Mesendoderm (in vitro differentiated cells): ENCODE results near the gene MICU1.

Experiments used
- DNase-seq: peaks from one replicate; pipeline ENCODE4 v3.0.0; 2013
- H2AK5ac ChIP-seq: 2 replicates; pipeline ENCODE4 v1.6.1; 2013; ENCODE audit warnings: low read length, inconsistent platforms
- H2BK120ac ChIP-seq: 2 replicates; pipeline ENCODE4 v1.6.1; 2013; ENCODE audit warnings: low read depth, mild to moderate bottlenecking, low read length, moderate library complexity, mixed read lengths
- H2BK15ac ChIP-seq: replicated peaks from 2 replicates; pipeline ENCODE4 v1.6.1; 2013; ENCODE audit warnings: low read depth, mild to moderate bottlenecking, moderate library complexity
- H2BK5ac ChIP-seq: 2 replicates; pipeline ENCODE4 v1.6.1; 2013; ENCODE audit warnings: low read length, inconsistent platforms
- H3K18ac ChIP-seq: 2 replicates; pipeline ENCODE4 v1.6.1; 2013; ENCODE audit warnings: mild to moderate bottlenecking, low read length, mixed read lengths
- H3K23ac ChIP-seq: one replicate; pipeline ENCODE4 v1.6.1; 2013; ENCODE audit warnings: low read length
- H3K27ac ChIP-seq: 2 replicates; pipeline ENCODE4 v1.5.1; 2013; ENCODE audit warnings: low read depth, mild to moderate bottlenecking, inconsistent platforms, low read length, moderate library complexity
- H3K27me3 ChIP-seq: 2 replicates; pipeline ENCODE4 v1.6.1; 2013; ENCODE audit warnings: low read length, control low read depth, mild to moderate bottlenecking, inconsistent platforms; ENCODE audit not compliant: insufficient read depth, poor library complexity
- H3K36me3 ChIP-seq: 2 replicates; pipeline ENCODE4 v1.6.1; 2013; ENCODE audit warnings: low read length, inconsistent platforms; ENCODE audit not compliant: control insufficient read depth, insufficient read depth
- H3K4ac ChIP-seq: one replicate; pipeline ENCODE4 v1.6.1; 2013; ENCODE audit warnings: low read depth, mild to moderate bottlenecking, low read length, moderate library complexity
- H3K4me1 ChIP-seq: 2 replicates; pipeline ENCODE4 v1.6.1; 2013; ENCODE audit warnings: low read depth, low read length, inconsistent platforms; ENCODE audit not compliant: control insufficient read depth
- H3K4me2 ChIP-seq: 2 replicates; pipeline ENCODE4 v1.6.1; 2013; ENCODE audit warnings: low read length
- H3K4me3 ChIP-seq: 2 replicates; pipeline ENCODE4 v1.5.1; 2013; ENCODE audit warnings: mild to moderate bottlenecking, low read length
- H3K56ac ChIP-seq: one replicate; pipeline ENCODE4 v1.6.1; 2013; ENCODE audit warnings: low read length
- H3K79me1 ChIP-seq: 2 replicates; pipeline ENCODE4 v1.6.1; 2013; ENCODE audit warnings: low read length, inconsistent platforms
- H3K79me2 ChIP-seq: 2 replicates; pipeline ENCODE4 v1.6.1; 2013; ENCODE audit warnings: mild to moderate bottlenecking, low read length; ENCODE audit not compliant: control insufficient read depth, insufficient read depth
- H3K9ac ChIP-seq: 2 replicates; pipeline ENCODE4 v1.6.1; 2013; ENCODE audit warnings: low read length, inconsistent platforms
- H4K5ac ChIP-seq: one replicate; pipeline ENCODE4 v1.6.1; 2013; ENCODE audit warnings: low read length
- H4K8ac ChIP-seq: one replicate; pipeline ENCODE4 v1.6.1; 2013; ENCODE audit warnings: low read depth, mild to moderate bottlenecking, control low read depth, low read length, moderate library complexity
- WGBS: extraction: QIAGEN DNeasy Blood & Tissue Kit; methylation state at CpG from one replicate; pipeline ENCODE4 v1.1.7; 2013; ENCODE audit warnings: low lambda C conversion rate, missing lambda C conversion rate; ENCODE audit not compliant: insufficient coverage; ENCODE audit errors: extremely low coverage; 5-methylcytosine and 5-hydroxymethylcytosine counted together

MICU1 gene

DNA sequence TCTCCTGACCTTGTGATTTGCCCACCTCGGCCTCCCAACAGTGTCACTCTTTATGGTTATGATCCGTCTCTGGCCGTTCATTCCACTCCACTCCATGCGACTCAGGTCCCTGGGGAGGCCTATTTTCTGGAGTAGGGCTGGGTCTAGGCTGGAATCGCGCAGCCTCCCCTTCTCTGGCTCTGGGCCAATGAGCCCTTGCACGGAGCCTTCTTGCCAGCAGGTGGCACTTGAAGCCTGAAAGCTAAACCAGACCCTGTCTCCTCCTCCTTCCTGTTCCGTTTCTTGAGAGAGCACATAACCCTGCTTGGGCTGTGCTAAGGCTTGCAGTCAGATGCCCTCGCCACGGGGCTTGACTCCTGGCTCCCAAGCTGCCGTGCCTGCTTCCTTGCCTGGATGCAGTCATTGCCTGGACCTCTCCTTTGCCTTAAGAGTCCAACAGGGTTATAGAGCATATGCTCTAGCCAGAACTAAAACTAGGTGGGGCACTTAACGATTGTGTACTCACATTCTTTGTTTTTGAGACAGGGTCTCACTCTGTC, 261.6 kb downstream of the MICU1 start:
- no peak overlapping the region for H3K4me2 ChIP-seq
- DNase-seq, result peak; percentile 97
- H2BK5ac ChIP-seq, result peak overlapping the region; percentile 89
- no peaks in the 10 kb centered on the region for H3K36me3 ChIP-seq
- H2AK5ac ChIP-seq, result no peak overlapping the region
- peaks cover 3% of the 10 kb centered on the region for H3K4me1 ChIP-seq
- H3K27me3 ChIP-seq, result no peaks in the 10 kb centered on the region
- H3K18ac ChIP-seq, result peak overlapping the region; percentile 85
- H4K8ac ChIP-seq, result peak overlapping the region; percentile 67
- peak overlapping the region; percentile 59 for H3K9ac ChIP-seq
- no peak overlapping the region for H3K4me3 ChIP-seq
- H2BK15ac ChIP-seq, result no peak overlapping the region
- H3K79me2 ChIP-seq, result no peaks in the 10 kb centered on the region
- peak overlapping the region; percentile 65 for H3K27ac ChIP-seq
- WGBS, result no CpG with 5 or more reads among the region's 12 CpGs
- peak overlapping the region; percentile 90 for H3K56ac ChIP-seq
- no peaks in the 10 kb centered on the region for H3K79me1 ChIP-seq
- no peak overlapping the region for H3K23ac ChIP-seq
- H4K5ac ChIP-seq, result no peak overlapping the region
- peak overlapping the region; percentile 66 for H3K4ac ChIP-seq
- H2BK120ac ChIP-seq, result no peak overlapping the region

DNA sequence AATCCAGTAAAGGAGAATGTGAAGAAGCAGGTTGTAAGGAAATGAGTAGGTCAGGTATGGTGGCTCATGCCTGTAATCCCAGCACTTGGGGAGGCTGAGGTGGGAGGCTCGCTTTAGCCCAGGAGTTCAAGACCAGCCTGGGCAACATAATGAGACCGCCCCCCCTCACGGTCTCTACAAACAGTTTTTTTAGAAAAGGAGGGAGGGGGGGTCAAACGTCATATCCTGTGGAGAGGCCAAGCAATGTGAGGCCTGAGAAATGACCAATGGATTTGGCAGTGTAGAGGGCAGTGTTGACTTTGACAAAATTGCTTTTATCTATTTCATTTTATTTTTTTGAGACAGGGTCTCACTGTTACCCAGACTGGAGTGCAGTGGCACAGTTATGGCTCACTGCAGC, 268.9 kb downstream of the MICU1 start:
- Histone ChIP-seq H3K4me2 (no peak overlapping the region), H3K18ac (no peak overlapping the region), H3K27me3 (no peaks in the 10 kb centered on the region), H3K4me1 (peaks cover 4% of the 10 kb centered on the region), H2AK5ac (no peak overlapping the region), H3K4me3 (no peak overlapping the region), H4K8ac (no peak overlapping the region), H3K27ac (no peak overlapping the region), H3K9ac (no peak overlapping the region), H2BK120ac (no peak overlapping the region), H3K4ac (no peak overlapping the region), H3K56ac (no peak overlapping the region), H3K36me3 (no peaks in the 10 kb centered on the region), H4K5ac (no peak overlapping the region), H3K79me2 (peaks cover 15% of the 10 kb centered on the region), H3K79me1 (peaks cover 11% of the 10 kb centered on the region), H2BK5ac (no peak overlapping the region), H3K23ac (no peak overlapping the region), H2BK15ac (no peak overlapping the region)
- DNase-seq, result no peak
- WGBS, result no CpG with 5 or more reads among the region's 4 CpGs

DNA sequence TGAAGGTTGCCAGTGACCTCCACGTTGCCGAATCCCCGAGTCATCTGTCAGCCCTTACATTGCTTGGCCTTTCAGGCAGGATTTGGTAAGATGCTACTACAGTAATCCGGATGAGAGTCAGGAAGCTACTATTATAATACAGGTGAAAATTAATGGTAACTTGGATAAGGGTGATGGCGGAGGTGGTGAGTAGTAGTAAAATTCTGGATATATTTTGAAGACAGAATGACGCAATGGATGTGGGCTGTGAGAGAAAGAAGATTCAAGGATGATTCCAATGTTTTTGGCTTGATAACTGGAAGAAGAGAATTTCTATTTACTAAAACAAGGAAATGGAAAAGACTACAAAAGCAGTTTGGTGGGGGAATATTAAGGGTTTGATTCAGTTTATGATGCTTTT, 269.8 kb downstream of the MICU1 start:
- no peaks in the 10 kb centered on the region for H3K27me3 ChIP-seq
- no peak overlapping the region for H4K8ac ChIP-seq
- H3K79me2 ChIP-seq, result peaks cover 24% of the 10 kb centered on the region
- H3K79me1 ChIP-seq, result peaks cover 17% of the 10 kb centered on the region
- no peak overlapping the region for H3K9ac ChIP-seq
- no peak overlapping the region for H4K5ac ChIP-seq
- no peak overlapping the region for H3K4ac ChIP-seq
- H3K4me1 ChIP-seq, result peaks cover 4% of the 10 kb centered on the region
- H3K4me3 ChIP-seq, result no peak overlapping the region
- no peak overlapping the region for H2BK120ac ChIP-seq
- no peak overlapping the region for H2AK5ac ChIP-seq
- no peak overlapping the region for H3K18ac ChIP-seq
- DNase-seq, result no peak
- H2BK15ac ChIP-seq, result no peak overlapping the region
- H3K27ac ChIP-seq, result no peak overlapping the region
- H3K4me2 ChIP-seq, result no peak overlapping the region
- H3K36me3 ChIP-seq, result peaks cover 1% of the 10 kb centered on the region
- H3K23ac ChIP-seq, result no peak overlapping the region
- H3K56ac ChIP-seq, result no peak overlapping the region
- WGBS, result 100% methylated on average over 1 of the region's 6 CpGs
- H2BK5ac ChIP-seq, result no peak overlapping the region

- Histone ChIP-seq H2BK120ac (no peak overlapping the region), H3K9ac (peak overlapping the region; percentile 79), H2BK5ac (no peak overlapping the region), H4K5ac (peak overlapping the region; percentile 89), H3K36me3 (peaks cover 1% of the 10 kb centered on the region), H3K27ac (peak overlapping the region; percentile 38), H3K18ac (no peak overlapping the region), H3K4me2 (peak overlapping the region; percentile 66), H3K79me1 (peaks cover 20% of the 10 kb centered on the region), H3K56ac (peak overlapping the region; percentile 85), H3K4ac (no peak overlapping the region), H3K79me2 (peaks cover 30% of the 10 kb centered on the region), H2BK15ac (no peak overlapping the region), H3K27me3 (no peaks in the 10 kb centered on the region), H2AK5ac (no peak overlapping the region), H3K4me1 (peaks cover 4% of the 10 kb centered on the region), H3K4me3 (peak overlapping the region; percentile 41), H4K8ac (no peak overlapping the region), H3K23ac (no peak overlapping the region)
- no CpG with 5 or more reads among the region's 7 CpGs for whole genome bisulfite sequencing
- no peak for DNase-seq
Measured at GRCh38 chr10:72355214-72355555, 270.7 kb downstream of the MICU1 start.

- Histone ChIP-seq H4K5ac (peak within 1 kb of the TSS; percentile 89), H3K79me2 (peaks cover 30% of the 10 kb centered on the region), H3K27ac (peak within 1 kb of the TSS; percentile 99), H3K4ac (peak within 1 kb of the TSS; percentile 83), H3K56ac (peak within 1 kb of the TSS; percentile 99), H4K8ac (peak within 1 kb of the TSS; percentile 94), H2BK120ac (no peak within 1 kb of the TSS), H3K23ac (no peak within 1 kb of the TSS), H3K4me1 (peaks cover 4% of the 10 kb centered on the region), H2BK15ac (no peak within 1 kb of the TSS), H3K36me3 (peaks cover 1% of the 10 kb centered on the region), H3K9ac (peak within 1 kb of the TSS; percentile 99), H3K18ac (peak within 1 kb of the TSS; percentile 81), H3K27me3 (no peaks in the 10 kb centered on the region), H3K4me3 (peak within 1 kb of the TSS; percentile 92), H2BK5ac (peak within 1 kb of the TSS; percentile 94), H2AK5ac (no peak within 1 kb of the TSS), H3K79me1 (peaks cover 22% of the 10 kb centered on the region), H3K4me2 (peak within 1 kb of the TSS; percentile 66)
- peak; percentile 99 for DNase-seq
- WGBS, result no CpG with 5 or more reads among the region's 74 CpGs
Measured at GRCh38 chr10:72354356-72355213, 271.3 kb downstream of the MICU1 start, which contains the start of gene DNAJB12. Gene DNAJB12, minus strand, starts transcription at chr10:72354919. Its CDS starts 22 bp downstream, at chr10:72354897.
